Hepatocyte (in vitro differentiated cells): ENCODE data around the gene CCDC137.

Experiments used
- EZH2 ChIP-seq: fragments of 200-600 bp; sonication (generic); IDR thresholded peaks from 2 replicates; pipeline ENCODE4 v1.6.1; 2016; ENCODE audit warnings: antibody characterized with exemption, mild to moderate bottlenecking, borderline replicate concordance
- EZH2phosphoT487 ChIP-seq: fragments of 200-600 bp; sonication (generic); IDR thresholded peaks from one replicate; pipeline ENCODE4 v1.6.1; 2018; ENCODE audit warnings: antibody characterized with exemption, mild to moderate bottlenecking, low read depth, moderate library complexity; ENCODE audit not compliant: unreplicated experiment, severe bottlenecking
- TF ChIP-seq, protein P1 (sequence below): fragments of 200-600 bp; sonication (generic); IDR thresholded peaks from 2 replicates; pipeline ENCODE4 v1.5.1; 2016; ENCODE audit warnings: antibody characterized with exemption, mild to moderate bottlenecking; ENCODE audit not compliant: poor library complexity

DNA sequence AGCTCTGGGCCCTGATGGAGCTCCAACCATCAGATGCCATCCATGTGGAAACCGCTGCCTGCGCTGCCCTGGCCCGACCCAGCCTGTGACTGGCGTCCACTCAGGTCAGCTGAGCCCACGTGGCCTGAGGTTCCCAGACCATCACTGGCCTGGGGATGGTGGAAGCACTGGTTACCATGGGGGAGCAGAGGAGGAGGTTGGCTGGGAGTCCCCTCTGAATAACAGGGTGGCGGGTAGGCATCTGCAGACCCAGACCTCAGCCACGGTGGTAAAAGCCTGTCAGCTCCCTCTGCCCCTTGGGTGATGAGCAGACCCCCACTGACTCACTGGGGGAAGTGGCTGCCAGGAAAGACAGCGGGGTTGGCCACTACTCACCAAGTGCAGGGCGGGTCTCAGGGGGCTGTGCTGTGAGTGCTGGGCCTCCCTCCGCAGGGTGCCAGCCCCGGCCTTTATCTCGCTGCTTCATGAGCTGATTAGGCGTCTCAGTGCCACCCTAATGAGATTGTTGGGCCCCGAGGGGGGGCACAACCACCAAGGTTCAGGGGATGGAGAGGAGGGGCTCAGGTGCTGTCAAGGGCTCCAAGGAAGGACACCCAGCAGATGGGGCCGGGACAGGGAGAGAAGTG is 10.3 kb upstream of the CCDC137 start, which contains the start of gene PDE6G:
- TF ChIP-seq, protein P1, sequence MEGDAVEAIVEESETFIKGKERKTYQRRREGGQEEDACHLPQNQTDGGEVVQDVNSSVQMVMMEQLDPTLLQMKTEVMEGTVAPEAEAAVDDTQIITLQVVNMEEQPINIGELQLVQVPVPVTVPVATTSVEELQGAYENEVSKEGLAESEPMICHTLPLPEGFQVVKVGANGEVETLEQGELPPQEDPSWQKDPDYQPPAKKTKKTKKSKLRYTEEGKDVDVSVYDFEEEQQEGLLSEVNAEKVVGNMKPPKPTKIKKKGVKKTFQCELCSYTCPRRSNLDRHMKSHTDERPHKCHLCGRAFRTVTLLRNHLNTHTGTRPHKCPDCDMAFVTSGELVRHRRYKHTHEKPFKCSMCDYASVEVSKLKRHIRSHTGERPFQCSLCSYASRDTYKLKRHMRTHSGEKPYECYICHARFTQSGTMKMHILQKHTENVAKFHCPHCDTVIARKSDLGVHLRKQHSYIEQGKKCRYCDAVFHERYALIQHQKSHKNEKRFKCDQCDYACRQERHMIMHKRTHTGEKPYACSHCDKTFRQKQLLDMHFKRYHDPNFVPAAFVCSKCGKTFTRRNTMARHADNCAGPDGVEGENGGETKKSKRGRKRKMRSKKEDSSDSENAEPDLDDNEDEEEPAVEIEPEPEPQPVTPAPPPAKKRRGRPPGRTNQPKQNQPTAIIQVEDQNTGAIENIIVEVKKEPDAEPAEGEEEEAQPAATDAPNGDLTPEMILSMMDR = no peak
- TF ChIP-seq EZH2 (no peak), EZH2phosphoT487 (no peak)
